ENCODE results near the gene KIF1A. TPM values are rescaled to one million over a fixed set of nuclear protein-coding genes. Genes with fewer than 3 reads are reported as not detected.
"Not testable (repeated sequence)": the region's sequence is repeated elsewhere in the genome, so short reads cannot be mapped to it uniquely, and the experiment has no call there.

Gene KIF1A
- total RNA-seq, 4 donors from 2014 or later: 0.19 to 0.60 TPM; not detected in 2

- ATAC-seq (ENCODE audit: low FRiP score) (peak; percentile 86), DNase-seq (ENCODE audit: low spot score) (peak; percentile 93)
- TF ChIP-seq CTCF (IDR thresholded peaks at IDR 0.05): peak in 2 of 3 donors; percentile 46 to 58
Measured at GRCh38 chr2:240851078-240851991, 31.3 kb upstream of the KIF1A start.

- no peak for DNase-seq (ENCODE audit: low spot score)
- no peak for ATAC-seq (ENCODE audit: low FRiP score)
- TF ChIP-seq CTCF (IDR thresholded peaks at IDR 0.05): no peak
Measured at GRCh38 chr2:240850756-240851077, 30.7 kb upstream of the KIF1A start.

- ATAC-seq (ENCODE audit: low FRiP score): no peak
- no peak for DNase-seq (ENCODE audit: low spot score)
- no peak for TF ChIP-seq CTCF (IDR thresholded peaks at IDR 0.05)
Measured at GRCh38 chr2:240850026-240850425, 30.0 kb upstream of the KIF1A start.

GRCh38 chr2:240848900-240849680 is 29.1 kb upstream of the KIF1A start:
- DNase-seq (ENCODE audit: low spot score) (no peak), ATAC-seq (ENCODE audit: low FRiP score) (no peak)
- no peak for TF ChIP-seq CTCF (IDR thresholded peaks at IDR 0.05)

- TF ChIP-seq CTCF (IDR thresholded peaks at IDR 0.05): no peak
- DNase-seq (ENCODE audit: low spot score) (no peak), ATAC-seq (ENCODE audit: low FRiP score) (no peak)
Measured at GRCh38 chr2:240847817-240848216, 27.8 kb upstream of the KIF1A start.

GRCh38 chr2:240846873-240847595 is 27.0 kb upstream of the KIF1A start:
- TF ChIP-seq CTCF (IDR thresholded peaks at IDR 0.05): no peak
- DNase-seq (ENCODE audit: low spot score) (no peak), ATAC-seq (ENCODE audit: low FRiP score) (no peak)

GRCh38 chr2:240846309-240846708 is 26.3 kb upstream of the KIF1A start:
- not testable (repeated sequence) for ATAC-seq (ENCODE audit: low FRiP score); DNase-seq (ENCODE audit: low spot score)

All from omental fat pad (tissue), 4 donors.